Jurkat, Clone E6-1 (cell line): ENCODE data around the gene LMO1.

Experiments
- DNase-seq: peaks from one replicate; pipeline ENCODE4 v3.0.0-alpha.2; 2011; ENCODE audit warnings: low read depth, low spot score
- H3K4me3 ChIP-seq: 2 replicates; pipeline ENCODE4 v1.5.1; 2011; ENCODE audit warnings: mild to moderate bottlenecking, low read length, control low read depth, moderate library complexity

LMO1 gene

GRCh38 chr11:8252388-8252787 lies 11.3 kb downstream of the LMO1 start:
- no peak for DNase-seq
- no peak overlapping the region for H3K4me3 ChIP-seq

GRCh38 chr11:8251616-8252295 lies 11.9 kb downstream of the LMO1 start:
- no peak for DNase-seq

GRCh38 chr11:8250981-8251615 lies 12.6 kb downstream of the LMO1 start:
- H3K4me3 ChIP-seq = no peak overlapping the region
- DNase-seq = no peak

More at GRCh38 chr11:8251616-8252295, 11.9 kb downstream of the LMO1 start:
- no peak overlapping the region for H3K4me3 ChIP-seq

GRCh38 chr11:8250434-8250833 lies 13.2 kb downstream of the LMO1 start:
- DNase-seq = no peak
- no peak overlapping the region for H3K4me3 ChIP-seq

GRCh38 chr11:8249482-8249881 lies 14.2 kb downstream of the LMO1 start:
- no peak for DNase-seq
- H3K4me3 ChIP-seq = no peak overlapping the region

GRCh38 chr11:8248786-8249185 lies 14.9 kb downstream of the LMO1 start:
- no peak overlapping the region for H3K4me3 ChIP-seq
- DNase-seq = no peak

- DNase-seq = no peak
- H3K4me3 ChIP-seq = no peak overlapping the region
Measured at GRCh38 chr11:8247312-8247711, 16.4 kb downstream of the LMO1 start.

GRCh38 chr11:8243458-8243857 lies 20.2 kb downstream of the LMO1 start:
- no peak for DNase-seq
- no peak overlapping the region for H3K4me3 ChIP-seq

- no peak for DNase-seq
- no peak overlapping the region for H3K4me3 ChIP-seq
Measured at GRCh38 chr11:8242499-8243280, 21.0 kb downstream of the LMO1 start.

- no peak overlapping the region for H3K4me3 ChIP-seq
- no peak for DNase-seq
Measured at GRCh38 chr11:8242118-8242475, 21.6 kb downstream of the LMO1 start.

- no peak overlapping the region for H3K4me3 ChIP-seq
Measured at GRCh38 chr11:8241373-8242117, 22.1 kb downstream of the LMO1 start.

GRCh38 chr11:8239536-8240228 lies 24.0 kb downstream of the LMO1 start:
- DNase-seq = no peak
- H3K4me3 ChIP-seq = no peak overlapping the region

More at GRCh38 chr11:8241373-8242117, 22.1 kb downstream of the LMO1 start:
- DNase-seq = no peak

- H3K4me3 ChIP-seq = no peak overlapping the region
- no peak for DNase-seq
Measured at GRCh38 chr11:8239040-8239439, 24.6 kb downstream of the LMO1 start.

GRCh38 chr11:8237453-8237852 lies 26.2 kb downstream of the LMO1 start:
- no peak overlapping the region for H3K4me3 ChIP-seq
- DNase-seq = no peak

- DNase-seq = no peak
- H3K4me3 ChIP-seq = no peak overlapping the region
Measured at GRCh38 chr11:8235925-8236324, 27.8 kb downstream of the LMO1 start.

GRCh38 chr11:8234910-8235309 lies 28.8 kb downstream of the LMO1 start:
- H3K4me3 ChIP-seq = no peak overlapping the region
- DNase-seq = no peak

- no peak for DNase-seq
- no peak overlapping the region for H3K4me3 ChIP-seq
Measured at GRCh38 chr11:8234425-8234821, 29.3 kb downstream of the LMO1 start.

- no peak for DNase-seq
- no peak overlapping the region for H3K4me3 ChIP-seq
Measured at GRCh38 chr11:8233691-8234424, 29.8 kb downstream of the LMO1 start.
